Liver (tissue), 5 donors: ENCODE measurements around the gene GABRB1. TPM values are rescaled to one million over a fixed set of nuclear protein-coding genes. Genes with fewer than 3 reads are reported as not detected.

Experiments used
- CTCF ChIP-seq: fragments of 150-350 bp; IDR thresholded peaks from 2 replicates; pipeline ENCODE4 v1.5.1; 2017; ENCODE audit warnings: improper control_type of control experiment, low read depth, low read length; ENCODE audit not compliant: missing input control
- FOXA1 ChIP-seq: IDR thresholded peaks from 2 replicates; pipeline ENCODE4 v1.6.1; 2016; ENCODE audit warnings: antibody characterized with exemption
- polyA plus RNA-seq, 2 donors: library from polyadenylated mRNA; stranded (reverse) in 1 of 2; unstranded in 1 of 2; fragments of 200-250 nt in 1 of 2; fragments of >200 nt in 1 of 2; fragmentation: Nextera tagmentation in 1 of 2; extraction: Ambion mirVana in 1 of 2; gene quantifications; one replicate each; pipeline versions ENCODE4 v1.2.1 to v1.2.3, GENCODE V29; 2013 to 2015
- total RNA-seq, 2 donors: library from RNA; depleted of rRNA; stranded (reverse); fragments of >200 nt; gene quantifications; one replicate each; pipeline ENCODE4 v1.2.3, GENCODE V29; 2014
- donor health status: healthy.
- donor health status: healthy.
- donor health status: healthy.

The GABRB1 gene
- total and polyA plus RNA-seq, 4 donors, result 0.17 to 1.3 TPM; not detected in 2

GRCh38 chr4:47475411-47475810, 444.0 kb downstream of the GABRB1 start (continued):
- TF ChIP-seq CTCF (no peak), FOXA1 (no peak)

Other genes with a start within 250 kb of the GABRB1 start
- gene COX7B2, start 122.3 kb upstream of the GABRB1 start, total RNA-seq, result not detected
- gene COX7B2, start 122.3 kb upstream of the GABRB1 start, polyA plus RNA-seq, result not detected
- gene GABRA4, start 38.0 kb upstream of the GABRB1 start, total RNA-seq, result under 1 TPM in 1 of 2 donors, not detected in 1; under 0.01 TPM
- gene GABRA4, start 38.0 kb upstream of the GABRB1 start, polyA plus RNA-seq, result not detected